PC-3 (cell line): ENCODE results near the gene DRD3. TPM values are rescaled to one million over a fixed set of nuclear protein-coding genes. Genes with fewer than 3 reads are reported as not detected.

Experiments
- ATAC-seq: fragments of 200-7000 bp; cut with Tn5 transposase; 2 replicates; pipeline ENCODE4 v1.9.1; 2020; ENCODE audit warnings: mild to moderate bottlenecking, moderate library complexity
- BruUV-seq: library from RNA; stranded (reverse); fragments of 400-500 nt; replicated peaks from 2 replicates; lab custom pipeline; 2021; lab: Mats Ljungman, UMichigan
- CTCF ChIA-PET: fragments of 300-600 bp; sonication (Branson Sonifier 250); formaldehyde crosslinking; loops from one replicate; lab custom pipeline; 2022; ENCODE audit warnings: antibody characterized with exemption; lab: Charles Lee
- POLR2A ChIA-PET: fragments of 300-600 bp; sonication (Branson Sonifier 250); formaldehyde crosslinking; loops from one replicate; lab custom pipeline; 2022; ENCODE audit warnings: antibody characterized with exemption; ENCODE audit not compliant: unreplicated experiment; lab: Charles Lee
- DNase-seq: peaks from one replicate; pipeline ENCODE4 v3.0.0-alpha.2; 2015
- H2AFZ ChIP-seq: fragments of 300-600 bp; sonication (generic); 2 replicates; pipeline ENCODE4 v1.6.0; 2016; ENCODE audit warnings: antibody characterized with exemption, low read length
- H3F3A ChIP-seq: fragments of 300-600 bp; sonication (generic); one replicate; pipeline ENCODE4 v1.6.0; 2017; ENCODE audit warnings: antibody characterized with exemption, low read length, control low read depth, mild to moderate bottlenecking; ENCODE audit not compliant: unreplicated experiment
- H3K27ac ChIP-seq: fragments of 300-600 bp; sonication (generic); 2 replicates; pipeline ENCODE4 v1.5.1; 2016; ENCODE audit warnings: mild to moderate bottlenecking, low read length
- H3K27me3 ChIP-seq: fragments of 300-600 bp; sonication (generic); 2 replicates; pipeline ENCODE4 v1.6.1; 2016; ENCODE audit warnings: low read length, mixed read lengths
- H3K36me3 ChIP-seq: fragments of 300-600 bp; sonication (generic); 2 replicates; pipeline ENCODE4 v1.6.1; 2016; ENCODE audit warnings: low read depth, mixed run types, low read length, mixed read lengths
- H3K4me1 ChIP-seq: fragments of 300-600 bp; sonication (generic); 2 replicates; pipeline ENCODE4 v1.5.1; 2016; ENCODE audit warnings: low read length; ENCODE audit not compliant: insufficient read depth
- H3K4me2 ChIP-seq: fragments of 300-600 bp; sonication (generic); 2 replicates; pipeline ENCODE4 v1.6.0; 2016; ENCODE audit warnings: low read length
- H3K4me3 ChIP-seq: fragments of 300-600 bp; sonication (generic); 2 replicates; pipeline ENCODE4 v1.5.1; 2016; ENCODE audit warnings: mild to moderate bottlenecking, low read length, mixed read lengths
- H3K79me2 ChIP-seq: fragments of 300-600 bp; sonication (generic); 2 replicates; pipeline ENCODE4 v1.6.1; 2017; ENCODE audit warnings: low read length, mixed read lengths
- H3K9ac ChIP-seq: fragments of 300-600 bp; sonication (generic); 2 replicates; pipeline ENCODE4 v1.6.0; 2016; ENCODE audit warnings: mild to moderate bottlenecking, low read length
- H3K9me2 ChIP-seq: fragments of 300-600 bp; sonication (generic); replicated peaks from 2 replicates; pipeline ENCODE4 v1.6.1; 2016; ENCODE audit warnings: mixed run types, low read length, mixed read lengths
- H3K9me3 ChIP-seq: fragments of 300-600 bp; sonication (generic); 2 replicates; pipeline ENCODE4 v1.6.1; 2016; ENCODE audit warnings: low read length, mixed read lengths
- H4K20me1 ChIP-seq: fragments of 300-600 bp; sonication (generic); 2 replicates; pipeline ENCODE4 v1.6.1; 2016; ENCODE audit warnings: low read length, mixed read lengths
- CTCF ChIP-seq: fragments of 300-600 bp; sonication (generic); conservative IDR thresholded peaks from 2 replicates; pipeline ENCODE4 v1.5.1; 2017; ENCODE audit warnings: antibody characterized with exemption, low read depth, mild to moderate bottlenecking, low read length
- EZH2 ChIP-seq: fragments of 300-600 bp; sonication (generic); IDR thresholded peaks from one replicate; pipeline ENCODE4 v1.6.1; 2017; ENCODE audit warnings: antibody characterized with exemption, mild to moderate bottlenecking, low read length; ENCODE audit not compliant: unreplicated experiment
- EZH2phosphoT487 ChIP-seq: fragments of 300-600 bp; sonication (generic); IDR thresholded peaks from 2 replicates; pipeline ENCODE4 v1.6.1; 2018; ENCODE audit warnings: mild to moderate bottlenecking, antibody characterized with exemption, low read length, borderline replicate concordance
- intact Hi-C: fragments of 100-400 bp; cut with micrococcal nuclease; formaldehyde crosslinking; loops from 2 replicates; pipeline ENCODE4 v1.9.0; 2023
- total RNA-seq: library from RNA; depleted of rRNA; stranded (reverse); fragments of >200 nt; gene quantifications from 2 replicates; pipeline ENCODE4 v1.2.3, GENCODE V29; 2014

Gene DRD3
- total RNA-seq, 1 experiment from 2014 or later: not detected

GRCh38 chr3:114194750-114195149 lies 15.9 kb upstream of the DRD3 start:
- POLR2A ChIA-PET: no interaction called here
- TF ChIP-seq EZH2phosphoT487: no peak
- no peak for TF ChIP-seq EZH2
- TF ChIP-seq CTCF: no peak
- Histone ChIP-seq H3K9ac (no peak overlapping the region), H3K27me3 (peaks cover 15% of the 10 kb centered on the region), H3K4me3 (no peak overlapping the region), H3K4me2 (no peak overlapping the region), H3K36me3 (no peaks in the 10 kb centered on the region), H3K9me2 (no peaks in the 10 kb centered on the region), H2AFZ (no peak overlapping the region), H3K79me2 (no peaks in the 10 kb centered on the region), H3K9me3 (no peaks in the 10 kb centered on the region), H3F3A (no peaks in the 10 kb centered on the region), H3K27ac (no peak overlapping the region), H4K20me1 (no peaks in the 10 kb centered on the region), H3K4me1 (no peaks in the 10 kb centered on the region)
- no TSS peak for BruUV-seq
- CTCF ChIA-PET: no interaction called here
- no peak for ATAC-seq
- intact Hi-C loops: no loop called here
- DNase-seq: no peak

GRCh38 chr3:114192136-114192535 lies 13.3 kb upstream of the DRD3 start:
- intact Hi-C loops: no loop called here
- TF ChIP-seq EZH2 (no peak), EZH2phosphoT487 (no peak)
- no peak overlapping the region for H3K27ac ChIP-seq
- ATAC-seq (no peak), DNase-seq (no peak)
- H3K4me3 ChIP-seq: no peak overlapping the region
- CTCF ChIA-PET: no interaction called here
- no peaks in the 10 kb centered on the region for H3K79me2 ChIP-seq
- H3K4me1 ChIP-seq: no peaks in the 10 kb centered on the region
- H3K9me2 ChIP-seq: no peaks in the 10 kb centered on the region
- BruUV-seq: no TSS peak
- POLR2A ChIA-PET: no interaction called here
- no peaks in the 10 kb centered on the region for H4K20me1 ChIP-seq
- no peaks in the 10 kb centered on the region for H3K9me3 ChIP-seq
- H3K9ac ChIP-seq: no peak overlapping the region
- H3K4me2 ChIP-seq: no peak overlapping the region
- no peaks in the 10 kb centered on the region for H3K36me3 ChIP-seq
- H3F3A ChIP-seq: no peaks in the 10 kb centered on the region
- H2AFZ ChIP-seq: no peak overlapping the region
- H3K27me3 ChIP-seq: peaks cover 15% of the 10 kb centered on the region; the same call in 1 of the 2 replicates

- Histone ChIP-seq H3K4me2 (no peak overlapping the region), H3K27me3 (peaks cover 10% of the 10 kb centered on the region; the same call in 1 of the 2 replicates), H4K20me1 (no peaks in the 10 kb centered on the region), H2AFZ (no peak overlapping the region), H3K27ac (no peak overlapping the region), H3K9me2 (no peaks in the 10 kb centered on the region), H3K79me2 (no peaks in the 10 kb centered on the region), H3K4me1 (no peaks in the 10 kb centered on the region), H3K9ac (no peak overlapping the region), H3F3A (no peaks in the 10 kb centered on the region), H3K4me3 (no peak overlapping the region), H3K36me3 (no peaks in the 10 kb centered on the region), H3K9me3 (no peaks in the 10 kb centered on the region)
- CTCF ChIA-PET: no interaction called here
- ATAC-seq: no peak
- no peak for TF ChIP-seq EZH2
- no TSS peak for BruUV-seq
- intact Hi-C loops: no loop called here
- no peak for DNase-seq
- POLR2A ChIA-PET: no interaction called here
These were observed 7.6 kb upstream of the DRD3 start for GRCh38 chr3:114186501-114186900.

GRCh38 chr3:114179575-114179974 lies 723 bp upstream of the DRD3 start:
- no peaks in the 10 kb centered on the region for H3K9me3 ChIP-seq
- TF ChIP-seq CTCF (peak; percentile 55), EZH2phosphoT487 (no peak)
- CTCF ChIA-PET: interaction anchor here (0.6 to 1.0 kb wide), 3 partner anchors 27 to 257 kb away, joined by 3 to 4 read pairs (median 4); no protein-coding TSS in a partner anchor
- no peak overlapping the region for H3K9ac ChIP-seq
- H3F3A ChIP-seq: no peaks in the 10 kb centered on the region
- H4K20me1 ChIP-seq: no peaks in the 10 kb centered on the region
- no peak overlapping the region for H3K27ac ChIP-seq
- no peak overlapping the region for H3K4me3 ChIP-seq
- no peaks in the 10 kb centered on the region for H3K36me3 ChIP-seq
- H3K9me2 ChIP-seq: no peaks in the 10 kb centered on the region
- peaks cover 20% of the 10 kb centered on the region; the same call in 1 of the 2 replicates for H3K27me3 ChIP-seq
- BruUV-seq: no TSS peak
- POLR2A ChIA-PET: no interaction called here
- no peaks in the 10 kb centered on the region for H3K79me2 ChIP-seq
- ATAC-seq: peak; percentile 77
- no peaks in the 10 kb centered on the region for H3K4me1 ChIP-seq
- no peak overlapping the region for H3K4me2 ChIP-seq
- intact Hi-C loops: loop anchor here (1.0 kb wide), 1 partner anchor 27 kb away; no protein-coding TSS in a partner anchor
- peak; percentile 43 for DNase-seq
- H2AFZ ChIP-seq: no peak overlapping the region
